SH-SY5Y (cell line): ENCODE data around the gene RECQL.

Experiments
- GATA2 ChIP-seq: IDR thresholded peaks from 2 replicates; pipeline ENCODE4 v1.6.1; 2011; ENCODE audit warnings: mild to moderate bottlenecking, low read depth, low read length
- GATA3 ChIP-seq: IDR thresholded peaks from 2 replicates; pipeline ENCODE4 v1.6.1; 2011; ENCODE audit warnings: low read depth, mild to moderate bottlenecking, low read length, moderate library complexity

The RECQL gene

DNA sequence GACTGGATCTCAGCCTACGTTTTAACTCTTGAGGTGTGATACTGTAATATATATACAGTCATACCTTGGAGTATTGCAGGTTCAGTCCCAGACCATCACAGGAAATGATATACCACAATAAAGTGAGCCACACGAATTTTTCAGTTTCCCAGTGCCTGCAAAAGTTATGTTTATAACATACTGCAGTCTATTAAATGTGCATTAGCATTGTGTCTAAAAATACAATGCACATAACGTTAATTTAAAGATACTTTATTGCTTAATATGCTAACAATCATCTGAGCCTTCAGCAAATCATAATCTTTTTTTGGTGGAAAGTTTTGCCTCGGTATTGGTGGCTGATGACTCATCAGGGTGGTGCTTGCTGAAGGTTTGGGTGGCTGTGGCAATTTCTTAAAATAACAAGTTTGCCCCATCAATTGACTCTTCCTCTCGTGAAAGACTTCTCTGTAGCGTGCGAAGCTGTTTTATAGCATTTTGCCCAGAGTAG lies 45.1 kb downstream of the RECQL start:
- no peak for TF ChIP-seq GATA2
- no peak for TF ChIP-seq GATA3

GRCh38 chr12:21453312-21453852 lies 48.1 kb downstream of the RECQL start:
- no peak for TF ChIP-seq GATA3
- TF ChIP-seq GATA2, result no peak

- no peak for TF ChIP-seq GATA2
- no peak for TF ChIP-seq GATA3
These were observed 49.9 kb downstream of the RECQL start for GRCh38 chr12:21451529-21451928.

DNA sequence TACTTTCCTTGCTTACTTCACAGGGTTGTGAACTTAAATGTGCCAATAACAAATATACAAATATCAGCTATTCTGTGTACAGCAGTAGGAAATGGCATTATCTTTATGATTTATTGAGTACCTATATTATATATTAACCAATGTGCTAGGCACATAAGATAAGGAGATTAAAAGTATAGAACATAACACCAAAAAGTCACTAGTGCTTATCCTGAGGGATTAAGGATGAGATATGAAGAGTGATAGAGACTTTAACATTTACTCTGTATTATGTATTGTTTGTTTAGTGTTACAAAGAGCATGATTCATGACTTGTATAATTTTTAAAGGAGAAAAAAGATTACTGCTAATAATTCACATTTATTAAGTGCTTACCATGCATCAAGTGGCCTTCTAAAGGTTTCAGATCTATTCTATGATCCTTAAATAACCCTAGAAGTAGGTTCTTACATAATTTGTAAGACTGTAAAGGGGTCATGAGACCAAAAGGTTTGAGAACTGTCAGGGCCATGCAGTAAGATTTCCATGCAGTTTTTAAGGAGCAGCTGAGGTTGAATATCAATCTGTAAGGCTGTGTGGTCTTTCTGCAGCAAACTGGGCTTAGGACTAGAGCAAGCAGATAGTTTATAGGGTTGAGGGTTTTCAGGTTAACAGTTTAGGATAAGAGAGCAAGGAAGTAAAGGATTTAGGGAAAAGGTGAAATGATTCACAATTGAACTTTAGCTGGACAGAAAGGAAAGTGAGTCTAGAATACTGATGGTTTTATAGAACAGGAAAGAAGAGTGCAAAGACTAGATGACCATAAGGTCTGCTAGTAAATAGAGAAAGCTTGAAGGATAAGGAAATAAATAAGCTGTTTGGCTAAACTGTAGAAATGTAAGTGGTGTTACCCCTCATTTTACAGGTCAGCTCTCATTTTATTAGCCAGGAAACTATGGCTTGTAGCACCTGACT lies 57.0 kb downstream of the RECQL start:
- TF ChIP-seq GATA2, result no peak
- TF ChIP-seq GATA3, result no peak

- no peak for TF ChIP-seq GATA2
- TF ChIP-seq GATA3, result no peak
These were observed 62.1 kb downstream of the RECQL start for GRCh38 chr12:21439347-21439746.

GRCh38 chr12:21438643-21439042 lies 62.8 kb downstream of the RECQL start:
- TF ChIP-seq GATA3 (no peak), GATA2 (no peak)

DNA sequence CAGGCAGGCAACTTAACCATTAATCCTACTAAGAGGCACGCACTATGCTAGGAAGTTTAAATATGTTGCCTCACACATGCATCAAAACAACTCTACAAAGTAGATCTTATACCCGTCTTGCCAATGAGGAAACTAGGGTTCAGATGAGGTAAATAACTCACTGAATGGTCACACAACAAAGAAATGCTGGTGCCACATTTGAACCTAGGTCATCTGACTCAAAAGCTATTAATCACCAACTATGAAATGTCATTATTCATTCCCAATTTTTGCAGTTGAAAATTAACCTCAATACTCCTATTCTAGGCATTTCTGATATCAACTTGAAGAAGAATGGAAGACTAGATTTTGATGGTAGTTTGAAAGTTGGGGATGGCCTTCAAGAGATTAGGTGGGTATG lies 66.7 kb downstream of the RECQL start:
- no peak for TF ChIP-seq GATA3
- no peak for TF ChIP-seq GATA2

- TF ChIP-seq GATA2 (no peak), GATA3 (no peak)
These were observed 67.9 kb downstream of the RECQL start for GRCh38 chr12:21433525-21433924.

GRCh38 chr12:21429994-21430393 lies 71.4 kb downstream of the RECQL start:
- TF ChIP-seq GATA2, result no peak
- TF ChIP-seq GATA3, result no peak

GRCh38 chr12:21428241-21428640 lies 73.2 kb downstream of the RECQL start:
- no peak for TF ChIP-seq GATA3
- no peak for TF ChIP-seq GATA2
